Stomach (tissue), 9 donors: ENCODE results near the gene NEMF. TPM values are rescaled to one million over a fixed set of nuclear protein-coding genes. Genes with fewer than 3 reads are reported as not detected.
"Not testable (repeated sequence)": the region's sequence is repeated elsewhere in the genome, so short reads cannot be mapped to it uniquely, and the experiment has no call there.

Experiments
- DNase-seq, 2 donors: peaks; one replicate each; pipeline versions ENCODE4 v3.0.0 to v3.0.0-alpha.2; 2013 to 2019
- H3K27ac ChIP-seq, 5 donors: fragments of 200-600 bp in 4 of 5; sonication (generic) in 4 of 5; one replicate each; pipeline ENCODE4 v1.5.1; 2013 to 2019; ENCODE audit warnings: mild to moderate bottlenecking in 1 of 5, moderate library complexity in 1 of 5
- H3K27me3 ChIP-seq, 3 donors: fragments of 200-600 bp; sonication (generic); one replicate each; pipeline ENCODE4 v1.5.1; 2017 to 2019; ENCODE audit warnings: mixed run types in 1 of 3
- H3K36me3 ChIP-seq, 4 donors: fragments of 200-600 bp; sonication (generic); 1 replicate in 3 of 4; 2 replicates in 1 of 4; pipeline ENCODE4 v1.5.1; 2016 to 2019
- H3K4me1 ChIP-seq, 4 donors: fragments of 200-600 bp; sonication (generic); one replicate each; pipeline ENCODE4 v1.5.1; 2016 to 2019
- H3K4me3 ChIP-seq, 4 donors: fragments of 200-600 bp; sonication (generic) in 3 of 4; one replicate each; pipeline ENCODE4 v1.5.1; 2016 to 2019; ENCODE audit warnings: mild to moderate bottlenecking in 1 of 4
- H3K9me3 ChIP-seq, 4 donors: fragments of 200-600 bp; sonication (generic); one replicate each; pipeline ENCODE4 v1.5.1; 2016 to 2019
- CTCF ChIP-seq, 7 experiments: fragments of 450-650 bp in 4 of 7; fragments of 200-600 bp in 3 of 7; sonication (generic) in 3 of 7; IDR thresholded peaks; one replicate each; pipeline ENCODE4 v1.5.1; 2016 to 2019; ENCODE audit warnings: antibody characterized with exemption in 7 of 7, control low read depth in 2 of 7, mild to moderate bottlenecking in 1 of 7
- EP300 ChIP-seq: sonication (generic); formaldehyde crosslinking; IDR thresholded peaks from one replicate; pipeline ENCODE4 v1.6.1; 2017; ENCODE audit warnings: antibody characterized with exemption
- POLR2A ChIP-seq, 4 donors: fragments of 450-650 bp; IDR thresholded peaks; one replicate each; pipeline ENCODE4 v1.6.1; 2016; ENCODE audit warnings: antibody characterized with exemption in 4 of 4, control low read depth in 2 of 4, mild to moderate bottlenecking in 1 of 4, moderate library complexity in 1 of 4
- POLR2AphosphoS5 ChIP-seq, 3 donors: sonication (generic); formaldehyde crosslinking; IDR thresholded peaks; one replicate each; pipeline ENCODE4 v1.6.1; 2016; ENCODE audit warnings: antibody characterized with exemption in 3 of 3
- WGBS, 5 donors: extraction: QIAGEN DNeasy Blood & Tissue Kit in 3 of 5; methylation state at CpG; one replicate each; pipeline versions ENCODE4 v1.1.5 to v1.1.7; 2013 to 2018; 5-methylcytosine and 5-hydroxymethylcytosine counted together
- intact Hi-C: fragments of 100-400 bp; cut with DNase I; formaldehyde crosslinking; loops from one replicate; pipeline ENCODE4 v1.15.1; 2023; ENCODE audit warnings: low total_unique reads
- polyA plus RNA-seq, 3 donors: library from polyadenylated mRNA; stranded (reverse); fragments of 200-250 nt; gene quantifications; one replicate each; pipeline ENCODE4 v1.2.3, GENCODE V29; 2013
- total RNA-seq, 5 donors: library from RNA; depleted of rRNA; stranded (reverse); fragments of >200 nt; gene quantifications; one replicate each; pipeline versions ENCODE4 v1.1.0 to v1.2.3, GENCODE V29; 2014 to 2016
- donor health status: healthy with polysubstance abuse.
- donor health status: Bipolar disorder and iron deficiency.
- donor health status: healthy.

The NEMF gene
- total and polyA plus RNA-seq, 8 donors: 14.8 to 478 (median 68.0) TPM

GRCh38 chr14:49783394-49784014 lies 69.1 kb downstream of the NEMF start:
- TF ChIP-seq EP300: no peak
- no peak for TF ChIP-seq CTCF (IDR thresholded peaks at IDR 0.05)
- TF ChIP-seq POLR2A (IDR thresholded peaks at IDR 0.05): no peak
- TF ChIP-seq POLR2AphosphoS5 (IDR thresholded peaks at IDR 0.05): no peak

GRCh38 chr14:49781040-49781439 lies 71.5 kb downstream of the NEMF start:
- not testable (repeated sequence) for DNase-seq

More at GRCh38 chr14:49783394-49784014, 69.1 kb downstream of the NEMF start:
- no peak for DNase-seq
- no peak overlapping the region for H3K4me3 ChIP-seq
- no peaks in the 10 kb centered on the region for H3K27me3 ChIP-seq
- 75 to 80% (median 77%) methylated on average over 3 of the region's 3 CpGs for WGBS, 5 donors
- intact Hi-C loops: no loop called here
- peaks cover 77 to 100% (median 100%) of the 10 kb centered on the region in 4 donors for H3K36me3 ChIP-seq
- H3K4me1 ChIP-seq: no peaks in the 10 kb centered on the region
- no peak overlapping the region for H3K27ac ChIP-seq
- no peaks in the 10 kb centered on the region for H3K9me3 ChIP-seq

GRCh38 chr14:49778421-49778820 lies 74.2 kb downstream of the NEMF start:
- no peak for TF ChIP-seq POLR2A (IDR thresholded peaks at IDR 0.05)
- TF ChIP-seq EP300: no peak
- TF ChIP-seq CTCF (IDR thresholded peaks at IDR 0.05): no peak
- no peak for TF ChIP-seq POLR2AphosphoS5 (IDR thresholded peaks at IDR 0.05)
- intact Hi-C loops: no loop called here
- no peak overlapping the region for H3K4me3 ChIP-seq
- H3K36me3 ChIP-seq: peaks cover 69 to 100% (median 98%) of the 10 kb centered on the region in 4 donors
- H3K27me3 ChIP-seq: no peaks in the 10 kb centered on the region
- no peak overlapping the region for H3K27ac ChIP-seq
- 86 to 100% (median 96%) methylated on average over 2 of the region's 2 CpGs for WGBS, 5 donors
- H3K4me1 ChIP-seq: peaks cover 0 to 17% (median 11%) of the 10 kb centered on the region in 4 donors
- DNase-seq: no peak
- no peaks in the 10 kb centered on the region for H3K9me3 ChIP-seq

More at GRCh38 chr14:49781040-49781439, 71.5 kb downstream of the NEMF start:
- WGBS, 5 donors: 89 to 94% (median 92%) methylated on average over 7 of the region's 7 CpGs
- H3K27me3 ChIP-seq, H3K4me1 ChIP-seq, intact Hi-C loops, H3K4me3 ChIP-seq, H3K27ac ChIP-seq, H3K9me3 ChIP-seq: not testable (repeated sequence)
- peaks cover 68 to 100% (median 100%) of the 10 kb centered on the region in 4 donors for H3K36me3 ChIP-seq

GRCh38 chr14:49774106-49774505 lies 78.5 kb downstream of the NEMF start:
- peaks cover 39 to 73% (median 67%) of the 10 kb centered on the region in 4 donors for H3K36me3 ChIP-seq
- no peak for DNase-seq
- TF ChIP-seq CTCF (IDR thresholded peaks at IDR 0.05): no peak
- TF ChIP-seq POLR2A (IDR thresholded peaks at IDR 0.05): no peak
- no peak for TF ChIP-seq POLR2AphosphoS5 (IDR thresholded peaks at IDR 0.05)
- TF ChIP-seq EP300: no peak
- 61 to 88% (median 80%) methylated on average over 1 of the region's 1 CpG for WGBS, 5 donors
- peak overlapping the region in 1 of 5 donors; percentile 20 for H3K27ac ChIP-seq
- no peak overlapping the region for H3K4me3 ChIP-seq
- H3K27me3 ChIP-seq: no peaks in the 10 kb centered on the region
- peaks cover 34 to 56% (median 42%) of the 10 kb centered on the region in 4 donors for H3K4me1 ChIP-seq
- no peaks in the 10 kb centered on the region for H3K9me3 ChIP-seq
- intact Hi-C loops: no loop called here

- DNase-seq, H3K9me3 ChIP-seq, H3K27me3 ChIP-seq, intact Hi-C loops, H3K4me3 ChIP-seq: not testable (repeated sequence)
- peaks cover 22 to 49% (median 42%) of the 10 kb centered on the region in 4 donors for H3K36me3 ChIP-seq
- peak overlapping the region in 4 of 5 donors; percentile 7 to 99 (median 96) for H3K27ac ChIP-seq
- H3K4me1 ChIP-seq: peaks cover 34 to 62% (median 49%) of the 10 kb centered on the region in 4 donors
- WGBS, 5 donors: 73 to 84% (median 75%) methylated on average over 10 of the region's 10 CpGs
Measured at GRCh38 chr14:49771691-49772090, 80.9 kb downstream of the NEMF start.
